Lower leg skin (tissue), 3 donors: ENCODE results near the gene PEX12.
"Not testable (repeated sequence)": the region's sequence is repeated elsewhere in the genome, so short reads cannot be mapped to it uniquely, and the experiment has no call there.

Source experiments
- CTCF ChIP-seq, 3 donors: fragments of 450-650 bp; IDR thresholded peaks; one replicate each; pipeline ENCODE4 v1.5.1; 2016; ENCODE audit warnings: antibody characterized with exemption in 3 of 3, mild to moderate bottlenecking in 3 of 3, moderate library complexity in 2 of 3
- POLR2A ChIP-seq, 2 donors: fragments of 450-650 bp; IDR thresholded peaks; one replicate each; pipeline ENCODE4 v1.6.1; 2016 to 2017; ENCODE audit warnings: antibody characterized with exemption in 2 of 2, mild to moderate bottlenecking in 1 of 2, moderate library complexity in 1 of 2

- not testable (repeated sequence) for TF ChIP-seq CTCF, POLR2A (IDR thresholded peaks at IDR 0.05)
Measured at GRCh38 chr17:35535406-35535805, 43.0 kb downstream of the PEX12 start.
